SK-N-SH treated with all-trans-retinoic acid at 6 μM for 48 hours (cell line): ENCODE results near the gene DIP2C.

ENCODE experiments used
- ARNTL ChIP-seq: fragments of 450-650 bp; formaldehyde crosslinking; IDR thresholded peaks from 2 replicates; pipeline ENCODE4 v1.5.0; 2020; ENCODE audit warnings: low read depth, mild to moderate bottlenecking, moderate library complexity, borderline replicate concordance
- BACH2 ChIP-seq: fragments of 250-450 bp; sonication (Bioruptor Pico); IDR thresholded peaks from 2 replicates; pipeline ENCODE4 v1.9.0; 2021; ENCODE audit warnings: mild to moderate bottlenecking, borderline replicate concordance
- ESRRG ChIP-seq: fragments of 250-450 bp; sonication (Bioruptor Pico); IDR thresholded peaks from 2 replicates; pipeline ENCODE4 v1.6.1; 2021; ENCODE audit warnings: mild to moderate bottlenecking
- GLIS3 ChIP-seq: fragments of 250-450 bp; sonication (Bioruptor Pico); IDR thresholded peaks from 2 replicates; pipeline ENCODE4 v1.5.0; 2020; ENCODE audit warnings: mild to moderate bottlenecking, moderate library complexity
- ZC3H10 ChIP-seq: fragments of 250-450 bp; sonication (Bioruptor Pico); IDR thresholded peaks from 2 replicates; pipeline ENCODE4 v1.5.1; 2021; ENCODE audit warnings: mild to moderate bottlenecking, moderate library complexity
- ZFP3 ChIP-seq: fragments of 250-450 bp; sonication (Bioruptor Pico); IDR thresholded peaks from 2 replicates; pipeline ENCODE4 v1.5.0; 2020; ENCODE audit warnings: mild to moderate bottlenecking, moderate library complexity
- ZNF565 ChIP-seq: fragments of 450-650 bp; formaldehyde crosslinking; conservative IDR thresholded peaks from 2 replicates; pipeline ENCODE4 v1.5.0; 2020; ENCODE audit warnings: low read depth, mild to moderate bottlenecking, moderate library complexity
- ZNF70 ChIP-seq: fragments of 450-650 bp; formaldehyde crosslinking; IDR thresholded peaks from 2 replicates; pipeline ENCODE4 v1.5.0; 2020; ENCODE audit warnings: mild to moderate bottlenecking, moderate library complexity
- ZNF8 ChIP-seq: fragments of 450-650 bp; formaldehyde crosslinking; IDR thresholded peaks from 2 replicates; pipeline ENCODE4 v1.5.0; 2020; ENCODE audit warnings: mild to moderate bottlenecking, moderate library complexity
- TF ChIP-seq, protein P1 (sequence below): fragments of 250-450 bp; sonication (Bioruptor Pico); IDR thresholded peaks from 2 replicates; pipeline ENCODE4 v1.5.0; 2020; ENCODE audit warnings: mild to moderate bottlenecking, moderate library complexity
- TF ChIP-seq, protein P2 (sequence below): fragments of 250-450 bp; sonication (Bioruptor Pico); IDR thresholded peaks from 2 replicates; pipeline ENCODE4 v1.8.0; 2020; ENCODE audit warnings: mild to moderate bottlenecking, moderate library complexity, borderline replicate concordance

DNA sequence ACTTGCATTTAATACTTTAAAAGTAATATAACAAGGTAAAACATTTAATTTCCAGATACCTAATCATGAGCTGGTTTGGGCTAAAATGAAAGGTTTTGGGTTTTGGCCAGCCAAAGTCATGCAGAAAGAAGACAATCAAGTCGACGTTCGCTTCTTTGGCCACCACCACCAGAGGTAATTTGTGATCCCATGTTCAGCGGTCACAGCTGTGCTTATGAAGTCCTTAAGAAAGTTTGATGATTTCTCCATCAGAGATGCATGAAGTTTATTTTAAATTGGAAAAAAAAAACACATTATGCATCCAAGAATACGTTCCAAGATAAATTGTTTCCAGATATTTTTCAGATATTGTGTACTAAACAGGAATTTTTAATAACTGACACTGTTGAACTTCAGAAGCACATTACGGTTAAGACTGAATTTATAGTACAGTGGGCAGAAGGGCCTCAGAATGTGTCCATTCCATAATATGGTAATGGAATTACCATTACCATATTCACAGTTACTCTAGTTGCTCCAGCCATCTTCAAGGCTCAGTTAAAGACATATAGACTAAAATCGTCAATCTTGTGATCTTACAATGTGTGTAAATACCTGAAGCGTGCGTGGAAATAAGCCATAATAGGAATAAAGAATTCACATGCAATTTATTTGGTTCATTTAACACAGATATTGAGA lies 447.4 kb downstream of the DIP2C start:
- TF ChIP-seq ARNTL (CRISPR knock-in tag) (no peak), GLIS3 (CRISPR knock-in tag) (no peak), ZFP3 (CRISPR knock-in tag) (no peak), ZC3H10 (CRISPR knock-in tag) (no peak), ZNF565 (CRISPR knock-in tag) (no peak), ESRRG (CRISPR knock-in tag) (no peak), BACH2 (CRISPR knock-in tag) (no peak), ZNF8 (CRISPR knock-in tag) (no peak), ZNF70 (CRISPR knock-in tag) (no peak)
- TF ChIP-seq, protein P1, sequence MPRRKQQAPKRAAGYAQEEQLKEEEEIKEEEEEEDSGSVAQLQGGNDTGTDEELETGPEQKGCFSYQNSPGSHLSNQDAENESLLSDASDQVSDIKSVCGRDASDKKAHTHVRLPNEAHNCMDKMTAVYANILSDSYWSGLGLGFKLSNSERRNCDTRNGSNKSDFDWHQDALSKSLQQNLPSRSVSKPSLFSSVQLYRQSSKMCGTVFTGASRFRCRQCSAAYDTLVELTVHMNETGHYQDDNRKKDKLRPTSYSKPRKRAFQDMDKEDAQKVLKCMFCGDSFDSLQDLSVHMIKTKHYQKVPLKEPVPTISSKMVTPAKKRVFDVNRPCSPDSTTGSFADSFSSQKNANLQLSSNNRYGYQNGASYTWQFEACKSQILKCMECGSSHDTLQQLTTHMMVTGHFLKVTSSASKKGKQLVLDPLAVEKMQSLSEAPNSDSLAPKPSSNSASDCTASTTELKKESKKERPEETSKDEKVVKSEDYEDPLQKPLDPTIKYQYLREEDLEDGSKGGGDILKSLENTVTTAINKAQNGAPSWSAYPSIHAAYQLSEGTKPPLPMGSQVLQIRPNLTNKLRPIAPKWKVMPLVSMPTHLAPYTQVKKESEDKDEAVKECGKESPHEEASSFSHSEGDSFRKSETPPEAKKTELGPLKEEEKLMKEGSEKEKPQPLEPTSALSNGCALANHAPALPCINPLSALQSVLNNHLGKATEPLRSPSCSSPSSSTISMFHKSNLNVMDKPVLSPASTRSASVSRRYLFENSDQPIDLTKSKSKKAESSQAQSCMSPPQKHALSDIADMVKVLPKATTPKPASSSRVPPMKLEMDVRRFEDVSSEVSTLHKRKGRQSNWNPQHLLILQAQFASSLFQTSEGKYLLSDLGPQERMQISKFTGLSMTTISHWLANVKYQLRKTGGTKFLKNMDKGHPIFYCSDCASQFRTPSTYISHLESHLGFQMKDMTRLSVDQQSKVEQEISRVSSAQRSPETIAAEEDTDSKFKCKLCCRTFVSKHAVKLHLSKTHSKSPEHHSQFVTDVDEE (CRISPR knock-in tag), result no peak
- TF ChIP-seq, protein P2, sequence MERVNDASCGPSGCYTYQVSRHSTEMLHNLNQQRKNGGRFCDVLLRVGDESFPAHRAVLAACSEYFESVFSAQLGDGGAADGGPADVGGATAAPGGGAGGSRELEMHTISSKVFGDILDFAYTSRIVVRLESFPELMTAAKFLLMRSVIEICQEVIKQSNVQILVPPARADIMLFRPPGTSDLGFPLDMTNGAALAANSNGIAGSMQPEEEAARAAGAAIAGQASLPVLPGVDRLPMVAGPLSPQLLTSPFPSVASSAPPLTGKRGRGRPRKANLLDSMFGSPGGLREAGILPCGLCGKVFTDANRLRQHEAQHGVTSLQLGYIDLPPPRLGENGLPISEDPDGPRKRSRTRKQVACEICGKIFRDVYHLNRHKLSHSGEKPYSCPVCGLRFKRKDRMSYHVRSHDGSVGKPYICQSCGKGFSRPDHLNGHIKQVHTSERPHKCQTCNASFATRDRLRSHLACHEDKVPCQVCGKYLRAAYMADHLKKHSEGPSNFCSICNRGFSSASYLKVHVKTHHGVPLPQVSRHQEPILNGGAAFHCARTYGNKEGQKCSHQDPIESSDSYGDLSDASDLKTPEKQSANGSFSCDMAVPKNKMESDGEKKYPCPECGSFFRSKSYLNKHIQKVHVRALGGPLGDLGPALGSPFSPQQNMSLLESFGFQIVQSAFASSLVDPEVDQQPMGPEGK (CRISPR knock-in tag), result no peak
